Measurements from ENCODE around the gene CSRP1. TPM values are rescaled to one million over a fixed set of nuclear protein-coding genes. Genes with fewer than 3 reads are reported as not detected.
A peak's percentile ranks its signal among the peaks of the same experiment; 100 is the strongest.

The CSRP1 gene
- total RNA-seq, 2 experiments from 2014 or later: 55.3 to 56.2 TPM

GRCh38 chr1:201454608-201455007, 52.3 kb downstream of the CSRP1 start:
- Mint-ChIP-seq H3K27me3 (peaks cover 14% of the 10 kb centered on the region), H3K4me1 (ENCODE audit: low read depth) (peaks cover 17% of the 10 kb centered on the region), H3K36me3 (ENCODE audit: low read depth) (no peaks in the 10 kb centered on the region), H3K27ac (no peak overlapping the region), H3K9me3 (no peaks in the 10 kb centered on the region), H3K4me3 (no peak overlapping the region)
- intact Hi-C loops (cut with micrococcal nuclease): no loop called here
- TF ChIP-seq CTCF (IDR thresholded peaks at IDR 0.05): no peak
- CTCF ChIA-PET: interaction anchor here (1.7 to 9.2 kb wide), 3 partner anchors 19 to 57 kb away, joined by 7 to 114 read pairs (median 17); no protein-coding TSS in a partner anchor
- POLR2A ChIA-PET: interaction anchor here (1.2 kb wide), 1 partner anchor 58 kb away, joined by 3 read pairs; no protein-coding TSS in a partner anchor
- ATAC-seq: no peak
- no peak for DNase-seq

DNA sequence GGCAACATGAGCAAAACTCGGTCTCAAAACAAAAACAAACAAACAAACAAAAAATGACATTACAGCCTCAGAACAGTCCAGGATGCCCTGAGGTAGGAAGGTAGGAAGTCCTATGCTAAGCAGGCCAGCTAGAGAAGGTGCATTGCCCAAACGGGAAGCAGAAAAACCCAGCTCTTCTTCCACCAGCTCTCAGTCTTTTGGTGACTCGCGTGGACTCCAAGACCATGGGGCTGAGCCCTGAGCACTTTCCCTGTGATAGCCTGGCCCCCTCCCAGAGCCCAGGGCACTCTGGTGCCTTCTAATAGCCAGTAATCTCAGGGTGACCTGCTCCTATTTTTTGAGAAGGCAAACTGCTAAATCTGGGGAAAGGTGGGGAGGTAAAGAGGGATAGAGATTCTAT, 54.1 kb downstream of the CSRP1 start:
- ChIA-PET CTCF (interaction anchor here (8.8 to 9.5 kb wide), 3 partner anchors 19 to 59 kb away, joined by 76 to 149 read pairs (median 114); no protein-coding TSS in a partner anchor), POLR2A (no interaction called here)
- ATAC-seq (no peak), DNase-seq (no peak)
- intact Hi-C loops (cut with micrococcal nuclease): no loop called here
- H3K4me1 Mint-ChIP-seq (ENCODE audit: low read depth): peaks cover 17% of the 10 kb centered on the region
- H3K27me3 Mint-ChIP-seq: peaks cover 21% of the 10 kb centered on the region
- H3K9me3 Mint-ChIP-seq: no peaks in the 10 kb centered on the region
- no peak overlapping the region for H3K27ac Mint-ChIP-seq
- no peak overlapping the region for H3K4me3 Mint-ChIP-seq
- H3K36me3 Mint-ChIP-seq (ENCODE audit: low read depth): no peaks in the 10 kb centered on the region
- no peak for TF ChIP-seq CTCF (IDR thresholded peaks at IDR 0.05)

DNA sequence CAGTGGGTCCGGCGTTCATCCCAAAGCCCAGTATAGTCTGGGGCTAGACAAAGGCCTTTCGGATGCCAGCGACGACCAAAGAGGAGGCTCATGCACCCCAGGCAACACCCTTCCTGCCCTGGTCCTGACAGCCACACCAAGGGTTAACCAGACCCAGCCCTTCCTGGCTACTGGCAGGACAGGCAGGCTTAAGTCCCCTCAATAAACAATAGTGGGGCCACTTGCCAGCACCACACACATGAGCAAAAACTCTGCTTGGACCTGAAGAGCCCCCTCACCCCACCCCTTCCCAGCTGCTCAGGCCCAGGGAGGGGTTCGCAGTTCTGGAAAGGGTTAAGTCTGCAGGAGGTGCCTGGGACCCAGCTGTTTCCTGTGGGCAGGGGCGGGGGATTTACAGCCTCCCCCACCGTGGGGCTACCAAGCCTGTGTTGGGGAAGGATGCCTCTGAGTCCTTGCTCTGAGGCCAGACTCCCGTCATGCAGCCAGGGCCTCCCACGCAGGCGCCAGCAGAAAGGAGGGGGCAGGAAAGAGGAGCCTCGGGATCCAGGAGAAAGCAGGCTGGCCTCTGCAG, 56.1 kb downstream of the CSRP1 start:
- TF ChIP-seq CTCF (IDR thresholded peaks at IDR 0.05): no peak
- no peaks in the 10 kb centered on the region for H3K36me3 Mint-ChIP-seq (ENCODE audit: low read depth)
- DNase-seq (peak; percentile 36), ATAC-seq (no peak)
- H3K4me1 Mint-ChIP-seq (ENCODE audit: low read depth): peaks cover 15% of the 10 kb centered on the region
- intact Hi-C loops (cut with micrococcal nuclease): no loop called here
- ChIA-PET CTCF (interaction anchor here (1.4 to 9.5 kb wide), 5 partner anchors 10 to 61 kb away, joined by 3 to 149 read pairs (median 76); partner anchors contain the start of gene PHLDA3), POLR2A (no interaction called here)
- H3K27me3 Mint-ChIP-seq: peaks cover 21% of the 10 kb centered on the region
- H3K4me3 Mint-ChIP-seq: no peak overlapping the region
- no peak overlapping the region for H3K27ac Mint-ChIP-seq
- no peaks in the 10 kb centered on the region for H3K9me3 Mint-ChIP-seq

DNA sequence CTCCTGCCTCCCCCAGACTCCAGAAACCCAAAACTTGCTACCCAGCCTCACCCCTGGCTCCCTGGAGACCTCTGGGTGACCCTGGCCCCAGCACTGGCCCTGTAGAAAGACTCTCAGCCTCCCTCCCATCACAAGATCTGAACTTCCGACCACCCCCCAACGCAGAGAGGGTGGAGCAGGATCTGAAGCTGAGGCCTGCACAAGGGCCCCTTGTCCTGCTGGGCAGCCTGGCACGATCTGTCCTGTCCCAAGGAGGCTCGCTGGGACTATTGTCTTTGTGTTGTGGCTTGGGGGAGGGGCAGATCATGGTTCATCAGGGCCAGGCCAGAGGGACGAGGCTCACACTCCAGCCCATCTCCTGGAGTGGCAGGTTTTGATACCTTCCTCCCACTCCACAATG, 57.9 kb downstream of the CSRP1 start:
- Mint-ChIP-seq H3K9me3 (no peaks in the 10 kb centered on the region), H3K4me1 (ENCODE audit: low read depth) (peaks cover 10% of the 10 kb centered on the region), H3K4me3 (no peak overlapping the region), H3K36me3 (ENCODE audit: low read depth) (no peaks in the 10 kb centered on the region), H3K27ac (no peak overlapping the region), H3K27me3 (peaks cover 17% of the 10 kb centered on the region)
- DNase-seq: no peak
- no peak for TF ChIP-seq CTCF (IDR thresholded peaks at IDR 0.05)
- intact Hi-C loops (cut with micrococcal nuclease): loop anchor here (5.0 kb wide), 2 partner anchors 33 to 63 kb away; no protein-coding TSS in a partner anchor
- CTCF ChIA-PET: interaction anchor here (0.6 to 9.5 kb wide), 16 partner anchors 8 to 334 kb away, joined by 3 to 149 read pairs (median 12); partner anchors contain the start of genes CSRP1 and PHLDA3
- POLR2A ChIA-PET: interaction anchor here (1.4 kb wide), 1 partner anchor 14 kb away, joined by 3 read pairs; no protein-coding TSS in a partner anchor
- ATAC-seq: no peak
